Measurements from ENCODE around the gene AP5B1.
"Not testable (repeated sequence)": the region's sequence is repeated elsewhere in the genome, so short reads cannot be mapped to it uniquely, and the experiment has no call there.

The AP5B1 gene

DNA sequence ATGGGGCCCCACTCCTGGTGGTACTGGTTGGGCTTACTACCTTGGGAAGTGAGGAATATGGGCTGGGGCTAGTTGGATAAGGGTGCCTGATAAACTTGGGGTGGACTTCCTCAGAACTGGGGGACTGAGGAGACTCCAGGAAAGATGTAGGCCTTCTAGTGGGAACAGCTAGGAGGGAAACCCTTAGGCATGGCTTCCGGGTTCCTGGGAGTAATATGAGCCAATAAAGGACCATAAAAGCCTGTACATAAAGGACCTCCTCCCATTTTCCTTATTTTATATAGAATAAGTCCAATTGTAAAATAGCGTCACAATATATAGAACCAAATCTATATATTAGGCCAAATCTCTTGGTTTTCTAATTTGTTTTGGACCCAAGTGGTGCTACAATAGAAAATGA is 41.8 kb downstream of the AP5B1 start:
- ChIA-PET CTCF (no interaction called here), POLR2A (no interaction called here)
- TF ChIP-seq CTCF (IDR thresholded peaks at IDR 0.05; ENCODE audit: control extremely low read depth, extremely low read depth, low read depth, missing control alignments): no peak
- no peak for DNase-seq (ENCODE audit: extremely low spot score)

- CTCF ChIA-PET: interaction anchor here (1.1 to 3.9 kb wide), 3 partner anchors 9 to 42 kb away, joined by 3 to 19 read pairs (median 3); partner anchors contain the start of genes AP5B1 and KAT5
- DNase-seq (ENCODE audit: extremely low spot score): no peak
- POLR2A ChIA-PET: no interaction called here
- no peak for TF ChIP-seq CTCF (IDR thresholded peaks at IDR 0.05; ENCODE audit: control extremely low read depth, extremely low read depth, low read depth, missing control alignments)
These were observed 44.0 kb downstream of the AP5B1 start for GRCh38 chr11:65736810-65737209.

DNA sequence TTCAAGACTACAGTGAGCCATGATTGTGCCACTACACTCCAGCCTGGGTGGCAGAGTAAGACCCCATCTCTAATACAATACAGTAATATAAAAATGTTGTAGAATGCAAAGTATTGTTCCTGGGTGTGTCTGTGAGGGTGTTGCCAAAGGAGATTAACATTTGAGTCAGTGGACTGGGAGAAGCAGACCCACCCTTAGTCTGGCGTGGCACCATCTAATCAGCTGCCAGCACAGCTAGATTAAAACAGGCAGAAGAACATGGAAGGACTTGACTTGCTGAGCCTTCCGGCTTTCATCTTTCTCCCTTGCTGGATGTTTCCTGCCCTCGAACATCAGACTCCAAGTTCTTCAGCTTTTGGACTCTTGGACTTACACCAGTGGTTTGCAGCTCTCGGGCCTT is 45.7 kb downstream of the AP5B1 start:
- POLR2A ChIA-PET; DNase-seq (ENCODE audit: extremely low spot score): not testable (repeated sequence)
- CTCF ChIA-PET: interaction anchor here (1.4 to 3.9 kb wide), 2 partner anchors 44 to 94 kb away, joined by 3 to 19 read pairs; partner anchors contain the start of gene AP5B1

DNA sequence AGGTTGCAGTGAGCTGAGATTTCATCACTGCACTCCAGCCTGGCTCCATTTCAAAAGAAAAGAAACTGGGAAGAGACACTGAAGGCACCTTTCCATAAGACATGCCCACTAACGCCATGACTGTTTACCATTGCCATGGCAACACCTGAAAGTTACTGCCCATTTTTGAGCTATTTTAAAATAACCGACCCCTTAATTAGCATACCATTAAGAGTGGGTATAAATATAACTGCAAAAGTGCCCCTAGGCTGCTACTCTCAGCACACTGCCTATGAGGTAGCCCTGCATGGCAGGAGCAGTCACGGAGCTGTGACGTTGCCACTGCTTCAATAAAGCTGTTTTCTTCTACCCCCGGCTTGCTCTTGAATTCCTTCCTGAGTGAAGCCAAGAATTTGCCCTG is 50.3 kb downstream of the AP5B1 start:
- ChIA-PET CTCF (no interaction called here), POLR2A (no interaction called here)
- no peak for DNase-seq (ENCODE audit: extremely low spot score)
- no peak for TF ChIP-seq CTCF (IDR thresholded peaks at IDR 0.05; ENCODE audit: control extremely low read depth, extremely low read depth, low read depth, missing control alignments)

DNA sequence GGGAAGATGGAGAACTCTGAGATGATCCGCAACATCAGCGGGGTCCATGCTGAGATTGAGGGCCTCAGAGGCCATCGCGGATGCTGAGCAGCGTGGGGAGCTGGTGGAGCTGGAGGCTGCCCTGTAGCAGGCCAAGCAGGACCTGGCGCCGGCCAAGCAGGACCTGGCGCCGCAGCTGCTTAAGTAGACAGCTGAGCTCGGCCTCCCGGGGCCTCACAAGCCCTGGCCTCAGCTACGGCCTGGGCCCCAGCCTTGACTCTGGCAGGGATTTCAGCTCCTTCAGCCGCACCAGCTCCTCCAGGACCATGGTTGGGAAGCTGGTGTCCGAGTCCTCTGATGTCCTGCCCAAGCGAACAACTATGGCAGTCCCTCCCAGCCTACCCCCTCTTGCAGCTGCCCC is 52.9 kb downstream of the AP5B1 start:
- TF ChIP-seq CTCF (IDR thresholded peaks at IDR 0.05; ENCODE audit: control extremely low read depth, extremely low read depth, low read depth, missing control alignments): no peak
- no peak for DNase-seq (ENCODE audit: extremely low spot score)
- CTCF ChIA-PET: interaction anchor here (0.7 to 2.9 kb wide), 6 partner anchors 9 to 102 kb away, joined by 3 to 13 read pairs (median 6); partner anchors contain the start of gene KAT5
- POLR2A ChIA-PET: interaction anchor here (0.8 to 1.2 kb wide), 2 partner anchors 15 to 317 kb away, joined by 3 read pairs; no protein-coding TSS in a partner anchor

- no peak for DNase-seq (ENCODE audit: extremely low spot score)
- ChIA-PET POLR2A (interaction anchor here (0.7 kb wide), 1 partner anchor 122 kb away, joined by 4 read pairs; no protein-coding TSS in a partner anchor), CTCF (interaction anchor here (0.8 to 2.9 kb wide), 10 partner anchors 15 to 133 kb away, joined by 3 to 13 read pairs (median 6); partner anchors contain the start of genes AP5B1, KAT5 and MUS81)
- peak; percentile 5 for TF ChIP-seq CTCF (IDR thresholded peaks at IDR 0.05; ENCODE audit: control extremely low read depth, extremely low read depth, low read depth, missing control alignments)
These were observed 54.1 kb downstream of the AP5B1 start for GRCh38 chr11:65726660-65727059.

Measured in GM10248 (cell line).